Measurements from ENCODE around the gene DYNLRB2.

GRCh38 chr16:80573700-80574120, 32.9 kb downstream of the DYNLRB2 start:
- TF ChIP-seq RFX5 (IDR thresholded peaks at IDR 0.05; ENCODE audit: low read length) (no peak), YY1 (IDR thresholded peaks at IDR 0.05; ENCODE audit: low read depth) (no peak), MEF2A (IDR thresholded peaks at IDR 0.05; ENCODE audit: borderline replicate concordance, low read depth) (no peak), MXI1 (IDR thresholded peaks at IDR 0.05; ENCODE audit: low read depth, low read length) (no peak), NRF1 (IDR thresholded peaks at IDR 0.05; ENCODE audit: low read depth, low read length) (no peak), JUND (IDR thresholded peaks at IDR 0.05) (no peak), POLR2AphosphoS5 (IDR thresholded peaks at IDR 0.05; ENCODE audit: low read depth, low read length) (no peak), EZH2phosphoT487 (IDR thresholded peaks at IDR 0.05; ENCODE audit: borderline replicate concordance, low read depth) (no peak), EP300 (IDR thresholded peaks at IDR 0.05; ENCODE audit: borderline replicate concordance in 1 of 2, low read depth in 1 of 2, low read length in 1 of 2) (no peak), TAF1 (IDR thresholded peaks at IDR 0.05; ENCODE audit: borderline replicate concordance, low read depth, low read length) (no peak), SIN3A (IDR thresholded peaks at IDR 0.05; ENCODE audit: borderline replicate concordance, low read depth, low read length) (no peak), RAD21 (IDR thresholded peaks at IDR 0.05; ENCODE audit: low read length) (no peak)
- TF ChIP-seq, protein P1, sequence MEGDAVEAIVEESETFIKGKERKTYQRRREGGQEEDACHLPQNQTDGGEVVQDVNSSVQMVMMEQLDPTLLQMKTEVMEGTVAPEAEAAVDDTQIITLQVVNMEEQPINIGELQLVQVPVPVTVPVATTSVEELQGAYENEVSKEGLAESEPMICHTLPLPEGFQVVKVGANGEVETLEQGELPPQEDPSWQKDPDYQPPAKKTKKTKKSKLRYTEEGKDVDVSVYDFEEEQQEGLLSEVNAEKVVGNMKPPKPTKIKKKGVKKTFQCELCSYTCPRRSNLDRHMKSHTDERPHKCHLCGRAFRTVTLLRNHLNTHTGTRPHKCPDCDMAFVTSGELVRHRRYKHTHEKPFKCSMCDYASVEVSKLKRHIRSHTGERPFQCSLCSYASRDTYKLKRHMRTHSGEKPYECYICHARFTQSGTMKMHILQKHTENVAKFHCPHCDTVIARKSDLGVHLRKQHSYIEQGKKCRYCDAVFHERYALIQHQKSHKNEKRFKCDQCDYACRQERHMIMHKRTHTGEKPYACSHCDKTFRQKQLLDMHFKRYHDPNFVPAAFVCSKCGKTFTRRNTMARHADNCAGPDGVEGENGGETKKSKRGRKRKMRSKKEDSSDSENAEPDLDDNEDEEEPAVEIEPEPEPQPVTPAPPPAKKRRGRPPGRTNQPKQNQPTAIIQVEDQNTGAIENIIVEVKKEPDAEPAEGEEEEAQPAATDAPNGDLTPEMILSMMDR (IDR thresholded peaks at IDR 0.05) = no peak

Measured in SK-N-SH (cell line).